ENCODE data around the gene GDPD4. TPM values are rescaled to one million over a fixed set of nuclear protein-coding genes. Genes with fewer than 3 reads are reported as not detected.

GDPD4 gene, protein sequence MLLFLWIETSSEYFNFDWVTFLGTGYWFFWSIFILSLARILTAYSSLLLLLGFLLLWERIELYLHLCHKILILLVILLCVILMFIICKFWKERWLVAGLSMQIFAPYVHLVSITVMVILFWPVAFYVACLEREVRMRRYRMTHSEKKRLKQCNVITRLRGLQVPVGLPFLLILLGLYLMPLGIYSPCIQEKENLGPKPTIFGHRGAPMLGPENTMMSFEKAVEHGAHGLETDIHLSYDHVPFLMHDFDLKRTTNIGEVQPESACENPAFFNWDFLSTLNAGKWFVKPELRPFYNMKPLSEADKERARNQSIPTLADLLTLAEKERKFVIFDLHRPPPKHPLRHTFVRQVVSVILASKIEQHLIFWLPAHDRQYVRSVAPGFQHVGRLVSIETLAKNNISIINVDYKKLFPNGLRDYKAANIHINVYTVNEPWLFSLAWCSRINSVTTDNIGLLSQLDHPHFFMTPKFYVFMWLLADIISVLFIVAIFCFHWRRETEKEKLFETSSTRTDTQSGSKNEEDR
- total RNA-seq: not detected in 2 replicates

DNA sequence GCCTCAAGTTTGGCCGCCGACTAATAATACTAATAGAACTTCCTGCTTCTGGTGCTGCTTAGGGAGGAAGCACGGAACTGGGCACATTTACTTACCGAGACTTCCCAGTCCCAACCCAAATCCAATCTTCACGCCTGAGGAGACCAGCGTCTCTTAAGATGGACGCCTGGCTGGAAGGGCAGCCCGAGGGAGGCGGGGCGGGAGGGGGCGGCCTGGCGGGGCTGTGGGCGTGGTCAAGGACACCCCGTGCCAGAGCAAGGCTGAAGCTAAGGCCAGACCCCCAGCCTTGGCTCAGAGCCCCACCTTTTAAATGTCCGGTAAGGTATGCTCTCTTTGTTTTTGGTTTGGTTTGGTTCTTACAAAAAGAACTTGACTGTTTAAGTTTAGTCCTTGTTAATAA, at the start of gene GDPD4:
Gene GDPD4, minus strand, starts transcription at position 177 of the 400 bp plus-strand sequence. CDS start 16,549 bp downstream, outside the sequence.
- no peaks in the 10 kb centered on the region for H3K27me3 Mint-ChIP-seq (ENCODE audit: insufficient read depth)
- no peak for DNase-seq (ENCODE audit: low spot score)
- H3K36me3 Mint-ChIP-seq (ENCODE audit: low read depth): no peaks in the 10 kb centered on the region
- H3K27ac Mint-ChIP-seq: no peak within 1 kb of the TSS
- H3K4me1 Mint-ChIP-seq (ENCODE audit: low read depth): no peaks in the 10 kb centered on the region
- no peaks in the 10 kb centered on the region for H3K9me3 Mint-ChIP-seq
- H3K4me3 Mint-ChIP-seq: no peak within 1 kb of the TSS
- intact Hi-C loops (cut with micrococcal nuclease): no loop called here

DNA sequence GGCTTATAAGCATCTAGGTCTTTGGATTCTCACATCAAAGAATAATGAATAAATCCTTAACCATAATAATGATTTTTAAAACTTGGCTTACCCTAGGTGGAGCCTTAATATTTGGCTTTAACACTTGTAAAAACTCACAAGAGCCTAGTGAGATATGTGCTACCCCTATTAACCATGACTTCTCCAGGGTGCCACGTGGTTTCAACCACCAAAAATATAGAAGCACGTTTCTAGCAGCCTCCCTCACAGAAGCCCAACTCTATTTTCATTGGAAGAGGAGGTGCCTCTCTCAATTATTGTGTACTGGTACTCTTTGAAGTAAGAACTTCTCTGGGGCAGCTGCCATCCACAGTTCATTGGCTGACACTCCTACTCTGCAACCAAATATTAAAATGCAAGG, 46.5 kb upstream of the GDPD4 start:
- no peak overlapping the region for H3K27ac Mint-ChIP-seq
- H3K36me3 Mint-ChIP-seq (ENCODE audit: low read depth): peaks cover 22% of the 10 kb centered on the region
- no peak overlapping the region for H3K4me3 Mint-ChIP-seq
- H3K4me1 Mint-ChIP-seq (ENCODE audit: low read depth): no peaks in the 10 kb centered on the region
- no peaks in the 10 kb centered on the region for H3K27me3 Mint-ChIP-seq (ENCODE audit: insufficient read depth)
- no peak for DNase-seq (ENCODE audit: low spot score)
- H3K9me3 Mint-ChIP-seq: no peaks in the 10 kb centered on the region
- intact Hi-C loops (cut with micrococcal nuclease): no loop called here

DNA sequence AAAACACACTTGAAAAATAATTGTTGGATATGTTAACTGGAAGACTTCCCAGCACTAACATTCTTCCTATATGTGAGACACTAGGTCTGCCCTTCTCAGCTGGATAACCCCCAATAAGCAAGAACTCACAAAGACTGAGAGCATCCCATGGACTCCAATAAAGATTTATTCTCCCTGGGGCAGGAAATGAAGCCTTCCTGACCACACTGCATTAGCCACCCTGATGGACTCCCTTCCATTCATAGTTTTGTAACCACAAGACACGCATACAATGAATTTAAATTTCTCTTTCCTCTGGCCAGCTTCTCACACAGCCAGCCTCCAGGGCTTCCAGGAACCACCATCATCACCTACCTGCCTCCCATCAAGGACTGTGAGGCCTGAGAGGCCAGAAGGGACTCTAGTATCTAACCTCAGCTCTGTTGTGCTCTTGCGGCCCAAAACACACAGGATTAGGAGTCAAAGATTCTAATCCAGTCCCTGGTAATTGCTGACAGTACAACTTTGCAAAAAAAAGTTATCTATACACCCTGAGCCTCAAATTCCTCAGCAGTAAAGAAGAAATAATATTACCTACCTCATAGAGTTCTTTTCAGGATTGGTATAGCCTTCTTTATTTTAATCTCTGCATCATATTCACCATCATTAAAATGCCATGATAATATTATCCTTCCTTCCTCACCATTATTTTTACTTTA, 45.6 kb upstream of the GDPD4 start:
- no peak overlapping the region for H3K4me3 Mint-ChIP-seq
- peaks cover 27% of the 10 kb centered on the region for H3K36me3 Mint-ChIP-seq (ENCODE audit: low read depth)
- no peaks in the 10 kb centered on the region for H3K9me3 Mint-ChIP-seq
- no peaks in the 10 kb centered on the region for H3K4me1 Mint-ChIP-seq (ENCODE audit: low read depth)
- no peak overlapping the region for H3K27ac Mint-ChIP-seq
- no peaks in the 10 kb centered on the region for H3K27me3 Mint-ChIP-seq (ENCODE audit: insufficient read depth)
- intact Hi-C loops (cut with micrococcal nuclease): no loop called here
- no peak for DNase-seq (ENCODE audit: low spot score)

DNA sequence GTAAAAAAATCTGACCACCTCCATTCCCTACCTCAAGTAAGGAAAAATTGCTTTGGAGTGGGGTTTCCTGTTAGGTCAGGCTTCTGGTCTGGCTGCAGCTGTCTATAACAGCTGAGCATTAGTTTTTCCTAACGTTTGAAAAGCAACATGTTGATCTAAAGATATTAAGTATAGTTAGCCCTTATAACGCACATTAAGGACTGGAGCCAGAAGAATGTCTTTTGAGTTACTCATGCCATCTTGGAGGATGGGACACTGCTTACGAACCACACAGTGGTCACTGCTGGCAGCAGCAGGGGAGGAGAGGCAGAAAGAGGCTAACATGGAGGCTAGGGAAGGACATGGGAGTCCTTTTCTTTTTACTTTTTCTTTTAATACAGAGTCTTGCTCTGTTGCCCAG, 44.1 kb upstream of the GDPD4 start:
- Mint-ChIP-seq H3K36me3 (ENCODE audit: low read depth) (peaks cover 40% of the 10 kb centered on the region), H3K27me3 (ENCODE audit: insufficient read depth) (no peaks in the 10 kb centered on the region), H3K9me3 (no peaks in the 10 kb centered on the region), H3K27ac (no peak overlapping the region), H3K4me1 (ENCODE audit: low read depth) (no peaks in the 10 kb centered on the region), H3K4me3 (no peak overlapping the region)
- DNase-seq (ENCODE audit: low spot score): no peak
- intact Hi-C loops (cut with micrococcal nuclease): no loop called here

DNA sequence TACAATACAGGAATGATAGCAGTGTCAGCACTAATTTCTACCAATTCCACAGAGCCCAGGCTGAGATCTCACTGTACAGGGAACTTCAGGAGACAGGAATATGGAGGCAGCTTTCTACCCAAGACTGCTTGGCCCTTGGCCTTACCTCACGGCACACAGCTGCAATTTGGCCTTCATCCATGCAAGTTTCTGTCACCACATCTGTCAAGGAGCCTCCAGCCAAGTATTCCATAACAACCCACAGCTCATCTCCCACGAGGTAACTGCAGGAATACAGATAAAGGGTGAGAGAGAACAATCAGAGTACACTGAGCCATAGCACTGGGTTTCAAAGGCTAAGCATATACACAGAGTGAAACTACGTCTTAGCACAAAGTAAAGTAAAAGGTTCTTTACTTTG, 39.0 kb upstream of the GDPD4 start:
- Mint-ChIP-seq H3K9me3 (no peaks in the 10 kb centered on the region), H3K36me3 (ENCODE audit: low read depth) (peaks cover 43% of the 10 kb centered on the region), H3K27me3 (ENCODE audit: insufficient read depth) (no peaks in the 10 kb centered on the region), H3K4me1 (ENCODE audit: low read depth) (no peaks in the 10 kb centered on the region), H3K27ac (no peak overlapping the region), H3K4me3 (no peak overlapping the region)
- intact Hi-C loops (cut with micrococcal nuclease): no loop called here
- no peak for DNase-seq (ENCODE audit: low spot score)

DNA sequence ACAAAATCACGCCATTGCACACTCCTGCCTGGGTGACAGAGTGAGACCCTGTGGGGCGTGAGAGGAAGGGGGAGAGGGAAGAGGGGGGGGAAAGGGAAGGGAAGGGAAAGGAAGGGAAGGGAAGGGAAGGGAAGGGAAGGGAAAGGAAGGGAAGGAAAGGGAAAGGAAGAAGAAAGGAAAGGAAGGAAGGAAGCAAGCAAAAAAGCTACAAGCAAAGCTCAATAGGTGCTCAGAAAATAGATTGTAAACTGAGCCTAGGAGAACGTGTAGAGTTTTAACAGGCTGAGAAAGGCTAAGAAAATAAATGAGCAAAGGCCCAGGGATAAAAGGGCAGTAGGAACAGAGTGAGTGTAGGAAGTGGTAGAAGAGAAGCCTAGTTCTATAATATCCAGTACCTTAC, 30.8 kb upstream of the GDPD4 start:
- H3K27me3 Mint-ChIP-seq (ENCODE audit: insufficient read depth): no peaks in the 10 kb centered on the region
- no peaks in the 10 kb centered on the region for H3K9me3 Mint-ChIP-seq
- DNase-seq (ENCODE audit: low spot score): no peak
- H3K4me3 Mint-ChIP-seq: no peak overlapping the region
- peaks cover 32% of the 10 kb centered on the region for H3K36me3 Mint-ChIP-seq (ENCODE audit: low read depth)
- no peaks in the 10 kb centered on the region for H3K4me1 Mint-ChIP-seq (ENCODE audit: low read depth)
- no peak overlapping the region for H3K27ac Mint-ChIP-seq
- intact Hi-C loops (cut with micrococcal nuclease): no loop called here

DNA sequence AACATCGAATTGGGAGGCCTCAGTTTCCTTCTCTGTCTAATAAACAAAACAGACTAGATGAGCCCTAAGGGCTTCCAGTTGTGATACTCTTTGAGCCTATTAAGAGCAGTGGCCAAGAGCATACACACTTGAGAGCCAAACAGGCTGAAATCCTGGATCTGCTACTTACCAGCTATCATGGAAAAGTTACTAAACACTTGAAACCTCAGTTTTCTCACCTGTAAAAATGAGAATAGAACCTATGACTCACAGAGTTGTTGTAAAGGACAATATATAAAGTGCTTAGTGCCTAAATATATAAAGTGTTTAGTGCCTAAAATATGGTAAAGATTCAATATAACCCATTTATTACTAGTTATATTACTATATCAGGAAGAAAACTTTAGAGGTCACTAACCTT, 23.7 kb upstream of the GDPD4 start:
- no peaks in the 10 kb centered on the region for H3K4me1 Mint-ChIP-seq (ENCODE audit: low read depth)
- no peak for DNase-seq (ENCODE audit: low spot score)
- H3K36me3 Mint-ChIP-seq (ENCODE audit: low read depth): peaks cover 32% of the 10 kb centered on the region
- intact Hi-C loops (cut with micrococcal nuclease): no loop called here
- H3K27me3 Mint-ChIP-seq (ENCODE audit: insufficient read depth): no peaks in the 10 kb centered on the region
- no peaks in the 10 kb centered on the region for H3K9me3 Mint-ChIP-seq
- no peak overlapping the region for H3K27ac Mint-ChIP-seq
- no peak overlapping the region for H3K4me3 Mint-ChIP-seq

DNA sequence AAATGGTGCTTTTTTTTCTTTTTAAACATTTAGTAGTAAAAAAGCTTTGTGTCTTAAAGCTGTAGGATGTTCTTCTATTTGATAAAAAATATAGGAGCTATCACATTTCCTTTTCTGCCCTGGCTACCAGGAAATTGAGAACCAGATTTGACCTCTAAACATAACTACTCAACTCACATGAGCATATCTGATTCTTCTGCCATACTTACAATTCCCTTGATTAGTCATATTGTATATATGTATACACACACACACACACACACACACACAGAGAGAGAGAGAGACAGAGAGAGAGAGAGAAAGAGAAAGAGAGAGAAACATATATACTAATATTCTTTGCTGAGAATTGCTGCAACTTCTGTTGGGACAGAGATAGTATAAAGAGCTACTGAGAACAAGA, 23.0 kb upstream of the GDPD4 start:
- H3K4me3 Mint-ChIP-seq: no peak overlapping the region
- no peak for DNase-seq (ENCODE audit: low spot score)
- intact Hi-C loops (cut with micrococcal nuclease): no loop called here
- H3K27me3 Mint-ChIP-seq (ENCODE audit: insufficient read depth): no peaks in the 10 kb centered on the region
- no peaks in the 10 kb centered on the region for H3K4me1 Mint-ChIP-seq (ENCODE audit: low read depth)
- no peak overlapping the region for H3K27ac Mint-ChIP-seq
- H3K9me3 Mint-ChIP-seq: no peaks in the 10 kb centered on the region
- peaks cover 28% of the 10 kb centered on the region for H3K36me3 Mint-ChIP-seq (ENCODE audit: low read depth)

DNA sequence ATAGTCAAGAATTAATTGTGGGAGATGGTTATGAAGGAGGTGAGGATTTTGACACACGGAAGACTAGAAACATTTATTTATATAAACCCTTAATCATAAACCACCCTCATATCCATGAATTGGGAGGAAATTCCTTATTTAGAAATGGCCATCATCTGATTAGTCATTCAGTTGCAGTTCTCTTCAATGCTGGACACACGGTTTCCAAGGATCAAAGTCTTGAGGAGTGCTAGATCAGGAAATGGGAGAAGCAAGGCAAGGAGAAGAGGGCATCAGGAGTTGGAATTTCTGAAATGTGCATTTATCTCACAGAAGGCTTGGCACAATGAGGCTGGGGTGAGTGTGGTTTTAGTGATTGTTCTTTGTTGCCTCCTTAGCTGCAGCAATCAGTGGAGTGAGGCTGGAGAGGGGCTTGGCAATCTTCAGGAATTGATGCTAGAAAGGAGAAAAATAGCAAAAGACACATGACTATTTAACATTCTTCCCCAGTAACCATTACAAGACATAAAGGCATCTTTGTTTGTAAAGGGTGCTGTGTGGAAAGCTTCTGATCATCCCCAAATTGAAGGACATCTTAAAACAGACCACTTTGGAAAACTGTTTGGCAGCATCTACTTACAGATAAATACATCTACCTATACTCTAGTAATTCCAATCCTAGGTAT, 21.6 kb upstream of the GDPD4 start:
- no peaks in the 10 kb centered on the region for H3K27me3 Mint-ChIP-seq (ENCODE audit: insufficient read depth)

DNA sequence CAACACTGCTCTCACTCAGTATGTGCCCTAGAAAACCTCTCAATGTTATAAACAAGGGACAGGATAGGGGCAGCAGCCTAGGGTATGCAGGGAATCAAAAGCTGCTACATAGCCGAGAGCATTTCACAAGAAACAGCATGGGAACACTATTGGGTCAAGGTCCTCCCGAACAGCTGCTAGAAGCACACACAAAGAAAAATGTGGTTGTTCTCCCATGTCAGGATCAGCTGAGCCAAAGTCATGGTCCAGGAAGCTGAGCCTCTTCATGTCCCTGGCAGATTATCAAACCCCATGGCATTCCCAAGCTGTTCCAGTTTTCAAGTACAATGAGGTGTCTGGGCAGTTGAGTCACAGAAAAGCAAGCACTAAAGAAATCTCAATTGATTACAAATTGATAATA, 21.0 kb upstream of the GDPD4 start:
- Mint-ChIP-seq H3K36me3 (ENCODE audit: low read depth) (peaks cover 15% of the 10 kb centered on the region), H3K9me3 (no peaks in the 10 kb centered on the region), H3K27me3 (ENCODE audit: insufficient read depth) (no peaks in the 10 kb centered on the region), H3K4me3 (no peak overlapping the region), H3K27ac (no peak overlapping the region), H3K4me1 (ENCODE audit: low read depth) (no peaks in the 10 kb centered on the region)
- no peak for DNase-seq (ENCODE audit: low spot score)
- intact Hi-C loops (cut with micrococcal nuclease): no loop called here

More for the DNA sequence above, 21.6 kb upstream of the GDPD4 start:
- intact Hi-C loops (cut with micrococcal nuclease): no loop called here
- no peak overlapping the region for H3K4me3 Mint-ChIP-seq
- no peak overlapping the region for H3K27ac Mint-ChIP-seq
- H3K36me3 Mint-ChIP-seq (ENCODE audit: low read depth): peaks cover 18% of the 10 kb centered on the region
- no peaks in the 10 kb centered on the region for H3K4me1 Mint-ChIP-seq (ENCODE audit: low read depth)
- no peaks in the 10 kb centered on the region for H3K9me3 Mint-ChIP-seq
- DNase-seq (ENCODE audit: low spot score): no peak

DNA sequence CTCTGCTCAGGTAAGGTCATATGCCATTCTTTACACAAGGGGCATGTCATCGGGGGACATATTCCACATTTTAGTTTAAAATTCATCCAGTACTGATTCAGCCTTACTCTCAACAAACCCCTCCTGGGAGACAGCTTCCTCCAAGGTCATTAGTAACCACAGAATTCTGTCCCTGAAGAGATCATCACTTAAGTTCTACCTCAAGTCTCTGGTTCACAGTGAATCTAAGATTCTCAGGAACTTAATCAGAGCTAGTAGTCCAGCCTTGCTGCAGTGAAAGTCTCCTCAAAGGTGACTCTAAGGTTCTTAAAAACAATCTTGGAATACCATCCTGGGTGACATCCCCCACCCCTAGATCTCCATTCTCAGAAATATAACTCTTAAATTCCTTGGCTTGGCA, 18.9 kb upstream of the GDPD4 start:
- H3K36me3 Mint-ChIP-seq (ENCODE audit: low read depth): peaks cover 10% of the 10 kb centered on the region
- intact Hi-C loops (cut with micrococcal nuclease): no loop called here
- peaks cover 12% of the 10 kb centered on the region for H3K27me3 Mint-ChIP-seq (ENCODE audit: insufficient read depth)
- DNase-seq (ENCODE audit: low spot score): no peak
- H3K4me1 Mint-ChIP-seq (ENCODE audit: low read depth): no peaks in the 10 kb centered on the region
- H3K27ac Mint-ChIP-seq: no peak overlapping the region
- H3K9me3 Mint-ChIP-seq: no peaks in the 10 kb centered on the region
- H3K4me3 Mint-ChIP-seq: no peak overlapping the region

DNA sequence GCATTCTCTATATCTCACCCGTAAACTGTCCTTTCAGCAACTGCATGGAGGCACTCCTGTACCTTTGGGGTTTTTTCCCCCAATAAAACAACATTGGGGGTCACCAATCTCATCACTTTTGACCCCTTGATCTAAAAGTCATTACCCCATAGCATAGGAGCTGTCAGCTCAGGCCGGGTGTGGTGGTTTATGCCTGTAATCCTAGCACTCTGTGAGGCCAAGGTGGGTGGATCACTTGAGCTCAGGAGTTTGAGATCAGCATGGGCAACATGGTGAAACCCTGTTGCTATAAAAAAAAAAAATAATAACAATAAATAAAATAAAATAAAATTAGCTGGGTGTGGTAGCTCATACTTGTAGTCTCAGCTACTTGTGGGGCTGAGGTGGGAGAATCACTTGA, 17.1 kb upstream of the GDPD4 start:
- DNase-seq (ENCODE audit: low spot score): no peak
- Mint-ChIP-seq H3K27me3 (ENCODE audit: insufficient read depth) (peaks cover 12% of the 10 kb centered on the region), H3K4me1 (ENCODE audit: low read depth) (no peaks in the 10 kb centered on the region), H3K36me3 (ENCODE audit: low read depth) (peaks cover 8% of the 10 kb centered on the region), H3K9me3 (no peaks in the 10 kb centered on the region), H3K27ac (no peak overlapping the region), H3K4me3 (no peak overlapping the region)
- intact Hi-C loops (cut with micrococcal nuclease): no loop called here
